ENCODE measurements around the gene LRRTM4.
"Not testable (repeated sequence)": the region's sequence is repeated elsewhere in the genome, so short reads cannot be mapped to it uniquely, and the experiment has no call there.

The LRRTM4 gene

GRCh38 chr2:77086051-77086450, 436.1 kb downstream of the LRRTM4 start:
- DNase-seq (ENCODE audit: low read depth in 2 of 2), result no peak

DNA sequence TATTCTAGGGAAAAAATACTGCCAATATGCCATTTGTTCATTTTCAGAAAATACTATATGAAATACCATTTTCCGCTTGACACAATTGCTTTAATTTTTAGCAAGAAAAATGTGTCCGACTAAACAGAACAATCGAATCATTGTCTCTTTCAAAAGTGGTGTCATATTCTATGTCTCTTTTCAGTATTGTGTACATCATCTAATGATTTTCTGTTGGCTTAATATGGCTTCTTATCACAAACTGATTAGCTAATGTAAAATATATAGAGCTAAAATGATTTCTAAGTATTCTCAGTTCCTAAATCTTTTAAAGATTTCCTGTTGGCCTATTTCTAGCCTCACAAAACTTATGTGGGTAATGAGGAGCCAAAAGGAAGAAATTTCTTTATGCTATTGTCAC, 436.6 kb downstream of the LRRTM4 start:
- DNase-seq (ENCODE audit: low read depth in 2 of 2), result no peak

GRCh38 chr2:77081597-77081996, 440.6 kb downstream of the LRRTM4 start:
- no peak for DNase-seq (ENCODE audit: low read depth in 2 of 2)

GRCh38 chr2:77064324-77064723, 457.9 kb downstream of the LRRTM4 start:
- DNase-seq (ENCODE audit: low read depth in 2 of 2), result no peak

GRCh38 chr2:77054938-77055337, 467.2 kb downstream of the LRRTM4 start:
- DNase-seq (ENCODE audit: low read depth in 2 of 2), result no peak

DNA sequence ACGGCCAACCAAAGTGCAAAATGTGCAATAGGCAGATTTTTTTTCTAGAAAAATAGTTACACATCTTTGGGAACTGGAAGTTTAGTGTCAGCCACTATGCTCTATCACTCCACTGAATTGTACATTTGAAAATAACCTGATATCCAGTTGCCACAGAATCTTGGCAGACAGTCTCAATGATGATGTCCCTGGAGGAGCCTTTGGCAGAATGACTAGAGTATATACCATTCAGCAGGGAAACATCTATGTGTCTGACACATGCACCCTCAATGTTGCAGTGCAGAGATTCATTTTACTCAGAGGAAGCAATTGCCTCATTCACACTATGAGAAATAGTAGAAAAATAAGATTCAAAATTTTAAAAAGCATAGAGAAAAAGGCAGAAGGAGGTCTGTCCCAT, 475.8 kb downstream of the LRRTM4 start:
- DNase-seq (ENCODE audit: low read depth in 2 of 2), result no peak

- not testable (repeated sequence) for DNase-seq (ENCODE audit: low read depth in 2 of 2)
Observed at GRCh38 chr2:77045456-77045855, 476.7 kb downstream of the LRRTM4 start.

DNA sequence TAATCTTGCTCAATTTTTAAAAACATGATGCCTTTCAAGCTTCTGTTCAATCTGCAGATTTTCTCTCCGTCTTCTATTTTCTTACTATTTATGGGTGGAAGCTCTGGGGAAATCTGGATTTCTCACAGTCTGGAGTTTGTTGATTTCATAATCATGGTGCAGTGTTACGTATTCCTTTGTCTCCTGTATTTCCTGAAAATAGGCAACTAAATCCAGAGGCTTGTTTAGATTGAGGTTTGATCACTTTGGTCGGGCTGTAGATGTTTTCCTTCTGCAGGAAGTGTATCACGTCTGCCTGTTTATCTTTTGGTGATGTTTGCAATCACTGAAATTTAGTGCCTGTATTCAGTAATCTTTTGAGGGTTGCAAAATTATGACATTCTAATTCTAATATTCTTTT, 487.7 kb downstream of the LRRTM4 start:
- no peak for DNase-seq (ENCODE audit: low read depth in 2 of 2)

DNA sequence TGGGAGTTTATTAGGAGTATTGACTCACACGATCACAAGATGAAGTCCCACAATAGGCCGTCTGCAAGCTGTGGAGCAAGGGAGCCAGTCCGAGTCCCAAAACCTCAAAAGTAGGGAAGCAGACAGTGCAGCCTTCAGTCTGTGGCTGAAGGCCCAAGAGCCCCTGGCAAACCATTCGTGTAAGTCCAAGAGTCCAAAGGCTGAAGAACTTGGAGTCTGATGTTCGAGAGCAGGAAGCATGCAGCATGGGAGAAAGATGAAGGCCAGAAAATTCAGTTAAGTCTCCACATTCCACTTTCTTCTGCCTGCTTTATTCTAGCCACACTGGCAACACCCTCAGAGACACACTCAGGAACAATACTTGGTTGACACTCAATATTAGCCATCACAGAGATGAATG, 492.9 kb downstream of the LRRTM4 start:
- DNase-seq (ENCODE audit: low read depth in 2 of 2), result not testable (repeated sequence)

DNA sequence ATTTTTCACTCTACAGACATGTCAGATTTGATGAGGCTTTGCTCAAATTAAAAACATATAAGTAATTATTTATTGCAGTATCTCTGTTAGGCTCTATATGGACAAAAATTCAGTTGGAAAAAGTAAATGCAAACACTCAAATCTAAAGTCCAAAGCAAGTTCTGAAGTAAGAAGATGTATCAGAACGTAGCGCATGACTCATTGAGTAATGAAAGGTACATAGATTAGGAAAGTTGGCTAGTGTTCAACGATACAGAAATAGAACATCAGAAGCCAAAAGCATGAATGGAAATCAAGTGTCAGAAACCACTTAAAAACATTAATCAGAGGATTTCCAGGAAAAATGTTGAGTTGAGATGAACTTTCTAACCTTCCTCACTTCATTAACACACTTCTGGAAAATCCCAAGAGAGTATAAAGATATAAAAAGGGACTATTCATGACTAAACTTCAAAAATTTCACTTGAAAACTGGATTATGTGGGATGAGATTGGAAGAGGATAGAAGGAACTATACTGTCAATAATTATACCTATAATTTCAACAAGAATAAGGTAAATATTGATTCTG, 494.1 kb downstream of the LRRTM4 start:
- no peak for DNase-seq (ENCODE audit: low read depth in 2 of 2)

- no peak for DNase-seq (ENCODE audit: low read depth in 2 of 2)
Observed at GRCh38 chr2:77025714-77026113, 496.5 kb downstream of the LRRTM4 start.

DNA sequence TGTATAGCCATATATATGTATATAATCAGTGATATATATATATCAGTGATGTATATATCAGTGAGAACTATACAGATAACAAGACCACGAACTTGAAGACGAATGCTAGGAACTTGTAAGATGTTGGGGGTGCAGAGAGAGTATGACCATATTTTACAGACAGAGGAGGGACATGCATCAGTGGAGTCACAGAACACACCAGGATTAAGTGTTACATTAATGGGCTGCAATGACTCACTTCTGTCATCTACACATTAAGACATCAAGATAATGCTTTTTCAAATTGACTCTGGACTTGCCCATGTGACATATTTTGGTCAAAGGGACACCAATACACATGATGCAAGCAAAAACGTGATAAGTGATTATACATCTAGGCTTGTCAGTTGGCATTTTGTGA, 501.0 kb downstream of the LRRTM4 start:
- DNase-seq (ENCODE audit: low read depth in 2 of 2), result no peak

GRCh38 chr2:77018219-77018618, 504.0 kb downstream of the LRRTM4 start:
- DNase-seq (ENCODE audit: low read depth in 2 of 2), result no peak

GRCh38 chr2:77017355-77017745, 504.8 kb downstream of the LRRTM4 start:
- no peak for DNase-seq (ENCODE audit: low read depth in 2 of 2)

DNA sequence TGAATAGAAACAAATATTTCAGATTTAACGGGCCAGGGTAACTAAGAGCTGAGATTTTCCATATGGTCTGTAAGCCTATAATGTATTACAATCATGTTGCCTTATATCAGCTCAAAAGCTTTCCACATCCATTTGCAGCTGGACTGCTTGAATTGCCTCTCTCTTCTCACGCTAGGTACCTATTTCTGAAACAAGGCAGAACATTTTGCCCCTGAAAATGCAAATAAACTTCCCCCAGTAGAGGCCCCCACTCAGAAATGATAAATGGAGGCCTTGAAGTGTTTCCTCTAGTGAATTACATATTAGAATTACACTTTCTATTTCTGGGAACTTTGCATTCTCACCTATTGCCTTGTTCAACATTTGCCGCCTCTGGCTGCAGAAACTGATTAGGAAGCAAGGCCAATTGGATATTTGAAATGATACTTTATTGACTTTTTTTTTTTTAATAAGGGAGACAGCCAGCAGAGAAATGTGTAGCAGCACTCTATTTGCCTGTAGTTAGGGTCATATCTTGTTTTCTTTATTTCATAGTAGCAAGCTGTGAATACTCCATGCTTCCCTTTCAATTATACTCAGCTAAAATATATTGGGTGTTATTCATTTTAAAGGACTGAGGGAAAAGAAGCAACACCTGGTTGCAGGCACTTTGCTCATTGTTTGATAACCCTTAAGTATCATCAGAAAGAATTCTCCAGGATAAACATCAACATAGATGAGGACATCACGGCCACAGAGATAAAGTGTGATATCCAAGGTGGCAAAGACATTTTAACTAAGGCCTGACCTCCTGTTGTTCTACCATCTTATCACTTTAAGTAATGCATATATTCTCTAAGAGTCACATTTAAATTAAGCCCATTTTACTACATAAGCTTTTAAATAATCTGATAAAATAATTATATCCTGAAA, 505.5 kb downstream of the LRRTM4 start:
- DNase-seq (ENCODE audit: low read depth in 2 of 2), result no peak

- no peak for DNase-seq (ENCODE audit: low read depth in 2 of 2)
Observed at GRCh38 chr2:77013953-77014352, 508.2 kb downstream of the LRRTM4 start.

DNA sequence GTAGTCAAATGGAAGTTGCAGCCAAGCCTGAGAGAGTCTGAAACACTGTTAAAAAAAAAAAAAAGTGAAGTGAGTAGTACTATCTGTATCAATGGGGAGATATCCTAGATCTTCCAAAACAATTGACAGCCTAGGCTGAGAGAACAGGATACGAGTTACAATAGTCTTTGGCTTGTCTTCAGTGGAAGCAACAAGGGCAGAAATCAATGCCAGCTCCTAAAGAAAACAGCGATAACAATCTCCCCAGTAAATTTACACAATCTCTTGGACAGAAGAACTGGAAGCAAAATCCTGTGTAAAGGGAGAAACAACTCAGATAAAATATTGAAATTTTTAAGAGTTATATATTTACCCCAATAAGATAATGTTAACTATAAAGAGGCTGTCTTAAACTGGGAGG, 508.7 kb downstream of the LRRTM4 start:
- DNase-seq (ENCODE audit: low read depth in 2 of 2), result no peak

DNA sequence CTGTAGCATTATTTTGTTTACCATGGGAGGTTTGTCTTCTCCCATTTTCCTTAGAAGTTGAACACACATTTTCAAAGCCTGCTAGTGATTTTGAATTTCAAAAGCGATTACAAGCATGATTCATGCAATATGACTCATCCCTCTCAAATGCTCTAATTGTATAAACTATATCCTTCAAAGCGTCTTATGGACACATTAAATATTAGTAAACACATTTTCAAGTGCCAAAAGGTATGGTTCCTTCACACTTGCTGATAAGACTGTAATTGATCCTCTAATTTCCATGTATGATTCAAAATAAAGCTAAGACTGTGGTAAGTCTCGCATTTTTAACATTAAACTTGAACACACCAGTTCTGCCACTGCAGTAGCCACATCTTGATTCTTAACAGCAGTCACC, 512.9 kb downstream of the LRRTM4 start:
- no peak for DNase-seq (ENCODE audit: low read depth in 2 of 2)

DNA sequence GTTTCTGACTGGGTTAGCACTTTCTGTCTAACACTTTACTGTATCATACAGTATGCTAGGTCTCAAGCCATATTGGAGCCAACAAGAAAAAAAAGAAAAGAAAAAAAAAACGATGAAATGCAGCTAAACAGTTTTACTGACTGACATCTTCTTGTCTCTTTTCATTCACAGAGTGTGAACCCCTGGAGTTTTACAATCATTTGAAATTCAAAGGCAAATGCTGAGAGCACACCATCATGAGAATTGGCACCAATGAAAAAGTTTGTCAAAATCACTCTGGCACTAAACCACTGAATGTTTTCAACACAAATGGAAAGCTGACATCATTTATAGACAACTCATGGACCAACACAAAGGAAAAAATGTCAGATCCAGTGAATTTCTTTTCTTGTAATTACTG, 513.3 kb downstream of the LRRTM4 start:
- no peak for DNase-seq (ENCODE audit: low read depth in 2 of 2)

DNA sequence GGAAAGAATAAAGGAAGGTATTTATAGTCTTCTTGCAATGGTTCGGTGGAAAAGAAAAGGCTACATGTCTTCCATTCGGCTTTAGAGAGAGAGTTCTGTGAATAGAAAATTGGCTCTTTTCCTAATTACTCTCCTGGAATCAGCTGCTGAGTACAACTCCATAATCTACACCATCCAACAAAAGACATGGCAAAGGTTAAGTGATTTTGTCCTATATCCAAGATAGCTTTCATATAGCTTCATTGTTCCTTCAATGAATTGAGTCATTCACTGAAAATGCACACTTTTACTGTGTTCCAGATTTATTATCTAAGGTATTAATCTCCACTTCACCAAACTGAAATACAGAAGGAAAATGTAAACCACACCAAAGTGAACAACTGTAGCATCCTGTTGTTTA, 514.5 kb downstream of the LRRTM4 start:
- DNase-seq (ENCODE audit: low read depth in 2 of 2), result no peak

DNA sequence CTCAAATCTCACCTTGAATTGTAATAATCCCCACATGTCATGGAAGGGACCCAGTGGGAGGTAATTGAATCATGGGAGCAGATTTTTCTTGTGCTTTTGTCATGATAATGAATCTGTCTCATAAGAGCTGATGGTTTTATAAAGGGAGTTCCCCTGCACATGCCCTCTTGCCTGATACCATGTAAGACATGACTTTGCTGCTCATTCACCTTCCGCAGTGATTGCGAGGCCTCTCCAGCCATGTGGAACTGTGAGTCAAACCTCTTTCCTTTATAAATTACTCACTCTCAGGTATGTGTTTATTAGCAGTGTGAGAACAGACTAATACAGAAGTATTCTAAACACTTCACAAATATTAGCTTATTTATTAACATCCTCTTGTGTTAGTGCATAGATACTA, 516.7 kb downstream of the LRRTM4 start:
- no peak for DNase-seq (ENCODE audit: low read depth in 2 of 2)

GRCh38 chr2:77001895-77002294, 520.3 kb downstream of the LRRTM4 start:
- DNase-seq (ENCODE audit: low read depth in 2 of 2), result no peak

DNA sequence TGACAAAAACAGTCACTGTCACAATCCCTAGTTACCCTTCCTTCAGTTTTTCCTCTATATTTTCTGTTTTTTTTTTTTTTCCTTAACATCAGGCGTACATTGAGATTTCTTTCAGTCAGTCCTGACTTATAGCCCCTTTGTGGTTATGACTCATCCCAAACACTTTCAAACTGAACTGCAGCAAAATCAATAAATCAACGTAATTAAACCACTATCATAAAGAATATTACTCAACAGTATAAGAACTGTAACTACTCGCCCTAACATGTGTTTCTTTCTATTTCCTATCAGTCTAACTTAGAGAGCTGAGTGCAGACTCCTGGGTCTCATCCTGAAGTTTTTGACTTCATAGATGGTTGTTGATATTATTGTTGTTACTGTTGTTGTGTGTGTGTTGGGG, 523.5 kb downstream of the LRRTM4 start:
- no peak for DNase-seq (ENCODE audit: low read depth in 2 of 2)

DNA sequence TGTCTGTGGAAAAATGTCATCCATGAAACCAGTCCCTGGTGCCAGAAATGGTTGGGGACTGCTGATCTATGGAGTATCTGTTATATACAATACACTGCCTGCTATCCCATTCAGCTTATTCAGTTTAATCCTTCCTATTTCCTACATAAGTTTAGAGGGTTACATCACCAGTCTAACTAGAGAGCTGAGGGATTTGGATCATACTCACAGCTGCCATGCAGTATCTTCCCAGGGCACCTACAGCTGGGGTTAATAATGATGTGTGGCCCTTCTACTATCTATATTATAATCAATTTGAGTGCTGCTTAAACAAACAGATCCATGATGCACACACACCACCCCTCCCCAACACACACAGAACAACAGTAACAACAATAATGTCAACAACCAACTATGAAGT, 524.0 kb downstream of the LRRTM4 start:
- no peak for DNase-seq (ENCODE audit: low read depth in 2 of 2)

Measured in stimulated activated CD8-positive, alpha-beta memory T cell treated with anti-CD3 and anti-CD28 coated beads, Interleukin-2, amount 100 ng/mL, for 48 hours (primary cell).